Cardiac fibroblast (primary cell): ENCODE results near the gene WNK2.

Experiments
- DNase-seq, 2 donors: peaks; one replicate each; pipeline versions ENCODE4 v3.0.0 to v3.0.0-alpha.2; 2010; ENCODE audit warnings: low read depth in 2 of 2
- H3K4me3 ChIP-seq, 2 donors: replicated peaks in 1 of 2; 1 replicate in 1 of 2; 2 replicates in 1 of 2; pipeline ENCODE4 v1.5.1; 2011; ENCODE audit warnings: low read depth in 2 of 2, low read length in 2 of 2, mild to moderate bottlenecking in 2 of 2, moderate library complexity in 1 of 2
- CTCF ChIP-seq: IDR thresholded peaks from one replicate; pipeline ENCODE4 v1.5.1; 2011; ENCODE audit warnings: low read depth, mild to moderate bottlenecking, low read length, inconsistent platforms

WNK2 gene

GRCh38 chr9:93231121-93231694 is 47.3 kb downstream of the WNK2 start:
- DNase-seq, result no peak
- no peak overlapping the region for H3K4me3 ChIP-seq
- no peak for TF ChIP-seq CTCF

GRCh38 chr9:93231716-93232115 is 47.8 kb downstream of the WNK2 start:
- no peak for DNase-seq
- TF ChIP-seq CTCF, result no peak
- H3K4me3 ChIP-seq, result no peak overlapping the region

- no peak overlapping the region for H3K4me3 ChIP-seq
- DNase-seq, result no peak
- no peak for TF ChIP-seq CTCF
Observed at GRCh38 chr9:93232388-93232960, 48.5 kb downstream of the WNK2 start.

GRCh38 chr9:93233033-93233432 is 49.1 kb downstream of the WNK2 start:
- TF ChIP-seq CTCF, result no peak
- DNase-seq, result no peak
- no peak overlapping the region for H3K4me3 ChIP-seq

GRCh38 chr9:93234600-93234999 is 50.7 kb downstream of the WNK2 start:
- no peak for TF ChIP-seq CTCF
- H3K4me3 ChIP-seq, result no peak overlapping the region
- DNase-seq, result no peak

GRCh38 chr9:93235300-93235960 is 51.5 kb downstream of the WNK2 start:
- no peak for TF ChIP-seq CTCF
- no peak for DNase-seq
- H3K4me3 ChIP-seq, result no peak overlapping the region
